ENCODE measurements around the gene LPIN1. TPM values are rescaled to one million over a fixed set of nuclear protein-coding genes. Genes with fewer than 3 reads are reported as not detected.

The LPIN1 gene
- total and polyA plus RNA-seq, 2 donors (not counting 1 experiment from before 2014, with no cell fraction given): 36.3 to 99.1 TPM

DNA sequence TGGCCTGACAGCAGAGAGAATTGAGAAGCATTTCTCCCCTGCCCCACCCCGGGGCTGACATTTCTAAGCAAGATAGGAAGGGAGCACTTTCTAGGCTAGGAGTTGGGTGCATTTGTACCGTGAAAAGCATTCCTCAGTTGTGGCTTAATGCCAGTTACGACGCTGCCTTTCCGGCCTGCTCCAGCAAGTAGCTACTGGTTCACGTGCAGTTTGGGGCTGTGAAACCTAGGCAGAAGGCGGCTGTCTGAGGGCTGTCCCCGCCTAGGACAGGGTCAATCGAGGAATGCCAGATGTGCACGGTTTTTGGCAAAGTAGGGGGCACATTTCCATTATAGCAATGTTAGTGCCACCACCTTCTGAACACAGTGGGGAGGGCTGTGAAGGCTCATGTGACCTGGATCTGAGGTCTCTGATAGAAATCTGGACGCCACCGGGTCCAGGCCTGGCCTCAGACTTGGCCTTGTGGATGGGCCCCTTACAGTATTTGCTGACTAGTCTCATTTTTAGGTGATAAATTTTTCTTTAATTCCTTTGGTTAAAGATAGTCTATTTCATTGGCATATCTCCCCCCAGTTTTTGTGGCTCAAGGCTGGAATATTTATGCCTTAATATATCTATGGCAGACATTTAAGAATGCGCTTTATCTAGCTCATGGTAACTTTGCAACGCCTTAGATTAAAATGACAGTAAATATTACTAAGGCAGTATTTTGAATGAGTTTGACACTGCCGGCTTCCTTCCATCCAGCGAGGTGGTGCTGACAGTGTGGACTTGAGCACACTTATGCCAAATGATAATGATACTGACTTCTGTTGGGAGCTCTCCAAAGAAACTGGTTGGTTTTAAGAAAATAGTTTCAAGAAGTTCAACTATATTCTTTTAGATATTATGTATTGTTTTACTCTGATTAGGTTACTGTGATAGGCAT is 78.7 kb downstream of the LPIN1 start:
- Histone ChIP-seq H3K9ac (ENCODE audit: low read length) (no peak overlapping the region), H3K36me3 (replicated peaks in 1 of 2; ENCODE audit: control extremely low read depth in 1 of 2, control insufficient read depth in 1 of 2, extremely low read depth in 1 of 2, insufficient read depth in 2 of 2, low read length in 1 of 2) (peaks cover 0 to 38% of the 10 kb centered on the region in 2 experiments), H3K27ac (ENCODE audit: low read length in 2 of 2) (no peak overlapping the region), H3K27me3 (replicated peaks in 1 of 4; ENCODE audit: control extremely low read depth in 1 of 4, control insufficient read depth in 3 of 4, insufficient read depth in 4 of 4, low read length in 3 of 4) (no peaks in the 10 kb centered on the region), H3K79me2 (ENCODE audit: control insufficient read depth, insufficient read depth, low read length) (no peaks in the 10 kb centered on the region), H3K4me1 (ENCODE audit: control insufficient read depth in 2 of 2, insufficient read depth in 2 of 2, low read length in 2 of 2) (peaks cover 14 to 25% of the 10 kb centered on the region in 2 donors), H3K4me3 (ENCODE audit: control extremely low read depth in 1 of 5, extremely low read depth in 1 of 5, insufficient read depth in 1 of 5, low read depth in 2 of 5, low read length in 4 of 5) (no peak overlapping the region), H3K4me2 (replicated peaks; ENCODE audit: low read depth, low read length, poor library complexity, severe bottlenecking) (no peak overlapping the region), H3K9me3 (ENCODE audit: control extremely low read depth in 1 of 3, control insufficient read depth in 2 of 3, insufficient read depth in 1 of 3, low read length in 2 of 3) (no peaks in the 10 kb centered on the region), H4K20me1 (ENCODE audit: control insufficient read depth, insufficient read depth, low read length, poor library complexity, severe bottlenecking) (no peaks in the 10 kb centered on the region), H2AFZ (ENCODE audit: insufficient read depth, low read depth, low read length, poor library complexity, severe bottlenecking) (no peak overlapping the region)
- WGBS (ENCODE audit: insufficient coverage): 97% methylated on average over 8 of the region's 16 CpGs
- Mint-ChIP-seq H3K4me3 (no peak overlapping the region), H3K4me1 (peaks cover 24% of the 10 kb centered on the region), H3K27ac (no peak overlapping the region), H3K9me3 (ENCODE audit: insufficient read depth) (no peaks in the 10 kb centered on the region), H3K27me3 (no peaks in the 10 kb centered on the region)
- TF ChIP-seq CTCF (IDR thresholded peaks at IDR 0.05) (no peak), EZH2 (IDR thresholded peaks at IDR 0.05; ENCODE audit: borderline replicate concordance, insufficient read depth, low read depth, low read length, poor library complexity, severe bottlenecking) (no peak)
- ChIA-PET CTCF (interaction anchor here (0.8 to 1.7 kb wide), 4 partner anchors 80 to 1182 kb away, joined by 3 to 4 read pairs (median 4); partner anchors contain the start of gene TRIB2), POLR2A (no interaction called here)
- intact Hi-C loops (cut with micrococcal nuclease): no loop called here
- no peak for DNase-seq
- ATAC-seq (ENCODE audit: low read depth): no peak

GRCh38 chr2:11827547-11827946 is 81.1 kb downstream of the LPIN1 start:
- H3K27ac ChIP-seq (ENCODE audit: low read length in 2 of 2): no peak overlapping the region
- H3K79me2 ChIP-seq (ENCODE audit: control insufficient read depth, insufficient read depth, low read length): no peaks in the 10 kb centered on the region
- H2AFZ ChIP-seq (ENCODE audit: insufficient read depth, low read depth, low read length, poor library complexity, severe bottlenecking): no peak overlapping the region
- ChIA-PET CTCF (interaction anchor here (1.2 to 7.3 kb wide), 5 partner anchors 504 to 1180 kb away, joined by 3 to 109 read pairs (median 65); partner anchors contain the start of gene TRIB2), POLR2A (no interaction called here)
- DNase-seq (no peak), ATAC-seq (ENCODE audit: low read depth) (no peak)
- no peak overlapping the region for H3K9ac ChIP-seq (ENCODE audit: low read length)
- Mint-ChIP-seq H3K27ac (no peak overlapping the region), H3K9me3 (ENCODE audit: insufficient read depth) (no peaks in the 10 kb centered on the region), H3K27me3 (no peaks in the 10 kb centered on the region), H3K4me1 (peaks cover 45% of the 10 kb centered on the region), H3K4me3 (no peak overlapping the region)
- peaks cover 0 to 23% of the 10 kb centered on the region in 2 experiments for H3K36me3 ChIP-seq (replicated peaks in 1 of 2; ENCODE audit: control extremely low read depth in 1 of 2, control insufficient read depth in 1 of 2, extremely low read depth in 1 of 2, insufficient read depth in 2 of 2, low read length in 1 of 2)
- H3K4me3 ChIP-seq (ENCODE audit: control extremely low read depth in 1 of 5, extremely low read depth in 1 of 5, insufficient read depth in 1 of 5, low read depth in 2 of 5, low read length in 4 of 5): no peak overlapping the region
- WGBS (ENCODE audit: insufficient coverage): 90% methylated on average over 2 of the region's 4 CpGs
- no peak overlapping the region for H3K4me2 ChIP-seq (replicated peaks; ENCODE audit: low read depth, low read length, poor library complexity, severe bottlenecking)
- no peaks in the 10 kb centered on the region for H3K9me3 ChIP-seq (ENCODE audit: control extremely low read depth in 1 of 3, control insufficient read depth in 2 of 3, insufficient read depth in 1 of 3, low read length in 2 of 3)
- no peaks in the 10 kb centered on the region for H3K27me3 ChIP-seq (replicated peaks in 1 of 4; ENCODE audit: control extremely low read depth in 1 of 4, control insufficient read depth in 3 of 4, insufficient read depth in 4 of 4, low read length in 3 of 4)
- intact Hi-C loops (cut with micrococcal nuclease): no loop called here
- peaks cover 27 to 44% of the 10 kb centered on the region in 2 donors for H3K4me1 ChIP-seq (ENCODE audit: control insufficient read depth in 2 of 2, insufficient read depth in 2 of 2, low read length in 2 of 2)
- no peak for TF ChIP-seq CTCF (IDR thresholded peaks at IDR 0.05)
- no peak for TF ChIP-seq EZH2 (IDR thresholded peaks at IDR 0.05; ENCODE audit: borderline replicate concordance, insufficient read depth, low read depth, low read length, poor library complexity, severe bottlenecking)
- no peaks in the 10 kb centered on the region for H4K20me1 ChIP-seq (ENCODE audit: control insufficient read depth, insufficient read depth, low read length, poor library complexity, severe bottlenecking)

All from B cell (primary cell).